HEK293T (cell line): Measurements from ENCODE around the gene ZBTB20.

ENCODE experiments used
- CTCF ChIA-PET: fragments of 350-600 bp; formaldehyde crosslinking; extraction: SDS; loops from one replicate; lab custom pipeline; 2021; ENCODE audit warnings: antibody characterized with exemption, inconsistent platforms; lab: Yijun Ruan, JAX
- POLR2A ChIA-PET: fragments of 350-600 bp; formaldehyde crosslinking; extraction: SDS; loops from one replicate; lab custom pipeline; 2020; ENCODE audit warnings: antibody characterized with exemption, inconsistent platforms; lab: Yijun Ruan, JAX
- DNase-seq: peaks from one replicate; pipeline ENCODE4 v3.0.0; 2012; ENCODE audit warnings: mixed read lengths; ENCODE audit errors: extremely low spot score
- ARNT ChIP-seq: fragments of 450-650 bp; IDR thresholded peaks from 2 replicates; pipeline ENCODE4 v1.6.1; 2017; ENCODE audit warnings: mild to moderate bottlenecking
- BHLHE40 ChIP-seq: fragments of 450-650 bp; IDR thresholded peaks from 2 replicates; pipeline ENCODE4 v1.6.1; 2016; ENCODE audit warnings: mild to moderate bottlenecking, moderate library complexity, borderline replicate concordance
- CTBP1 ChIP-seq: fragments of 450-650 bp; IDR thresholded peaks from 2 replicates; pipeline ENCODE4 v1.6.1; 2016; ENCODE audit warnings: borderline replicate concordance
- ELF4 ChIP-seq: fragments of 450-650 bp; IDR thresholded peaks from 2 replicates; pipeline ENCODE4 v1.6.1; 2017; ENCODE audit warnings: antibody characterized with exemption
- FOXA1 ChIP-seq: fragments of 450-650 bp; IDR thresholded peaks from 2 replicates; pipeline ENCODE4 v1.6.1; 2016; ENCODE audit warnings: mild to moderate bottlenecking
- FOXK2 ChIP-seq: fragments of 450-650 bp; IDR thresholded peaks from 2 replicates; pipeline ENCODE4 v1.6.1; 2016; ENCODE audit warnings: mild to moderate bottlenecking
- FOXM1 ChIP-seq: fragments of 450-650 bp; IDR thresholded peaks from 2 replicates; pipeline ENCODE4 v1.6.1; 2017; ENCODE audit warnings: mild to moderate bottlenecking, borderline replicate concordance
- HDGF ChIP-seq: fragments of 450-650 bp; IDR thresholded peaks from 2 replicates; pipeline ENCODE4 v1.6.1; 2017; ENCODE audit warnings: antibody characterized with exemption, borderline replicate concordance
- L3MBTL2 ChIP-seq: fragments of 450-650 bp; conservative IDR thresholded peaks from 2 replicates; pipeline ENCODE4 v1.6.1; 2016; ENCODE audit warnings: mild to moderate bottlenecking
- LEF1 ChIP-seq: fragments of 450-650 bp; IDR thresholded peaks from 2 replicates; pipeline ENCODE4 v1.6.1; 2017; ENCODE audit warnings: mild to moderate bottlenecking, borderline replicate concordance
- NFRKB ChIP-seq: fragments of 450-650 bp; IDR thresholded peaks from 2 replicates; pipeline ENCODE4 v1.6.1; 2016; ENCODE audit warnings: mild to moderate bottlenecking, moderate library complexity
- PKNOX1 ChIP-seq: fragments of 450-650 bp; IDR thresholded peaks from 2 replicates; pipeline ENCODE4 v1.6.1; 2016
- SP1 ChIP-seq: fragments of 450-650 bp; IDR thresholded peaks from 2 replicates; pipeline ENCODE4 v1.6.1; 2017
- SUZ12 ChIP-seq: fragments of 450-650 bp; IDR thresholded peaks from 2 replicates; pipeline ENCODE4 v1.6.1; 2016; ENCODE audit warnings: mild to moderate bottlenecking
- TARDBP ChIP-seq: fragments of 450-650 bp; IDR thresholded peaks from 2 replicates; pipeline ENCODE4 v1.6.1; 2016
- ZNF384 ChIP-seq: fragments of 450-650 bp; IDR thresholded peaks from 2 replicates; pipeline ENCODE4 v1.6.1; 2016

The ZBTB20 gene

DNA sequence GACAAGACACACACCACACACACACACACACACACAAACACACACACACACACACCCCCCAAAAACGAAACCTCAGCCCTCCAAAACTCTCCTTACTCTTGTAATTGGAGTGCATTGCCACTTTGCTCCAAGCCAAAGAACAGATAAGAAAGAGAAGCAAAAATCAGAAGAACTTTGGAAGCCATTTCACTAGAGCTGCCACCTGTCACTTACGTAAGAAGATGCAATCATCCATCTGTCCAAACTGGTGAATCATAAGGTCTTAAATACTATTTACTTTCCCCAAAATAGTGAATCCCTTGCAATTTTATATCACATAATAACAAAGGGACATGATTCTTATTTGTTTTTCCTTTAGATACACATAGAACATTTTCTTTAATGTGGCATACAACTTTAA lies 285.4 kb downstream of the ZBTB20 start:
- ChIA-PET POLR2A (no interaction called here), CTCF (no interaction called here)
- no peak for DNase-seq
- TF ChIP-seq L3MBTL2: no peak
- TF ChIP-seq ARNT: no peak
- TF ChIP-seq NFRKB: no peak
- TF ChIP-seq PKNOX1: no peak
- no peak for TF ChIP-seq BHLHE40
- TF ChIP-seq FOXM1: no peak
- no peak for TF ChIP-seq ZNF384
- no peak for TF ChIP-seq CTBP1
- TF ChIP-seq FOXK2: no peak
- TF ChIP-seq LEF1: no peak
- TF ChIP-seq FOXA1: no peak
- no peak for TF ChIP-seq TARDBP
- TF ChIP-seq ELF4: no peak

DNA sequence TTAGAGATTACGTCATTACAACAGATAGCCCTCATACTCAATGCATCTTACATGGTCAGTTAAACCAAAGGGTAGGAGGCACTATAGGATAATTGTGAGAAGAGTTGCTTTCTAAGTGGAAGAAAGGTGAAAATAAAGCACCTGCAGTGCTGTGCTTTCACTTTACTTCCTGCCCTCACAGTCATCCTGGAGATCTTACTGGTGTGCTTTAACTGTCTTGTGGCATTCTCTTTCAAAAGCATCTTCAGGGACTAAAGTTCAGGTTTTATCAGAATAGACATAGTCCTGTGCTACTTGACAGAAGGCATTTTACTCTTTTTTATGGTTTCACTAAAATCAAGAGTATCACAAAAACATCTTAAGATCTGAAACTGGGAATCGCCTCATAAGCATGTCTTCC lies 286.6 kb downstream of the ZBTB20 start:
- POLR2A ChIA-PET: no interaction called here
- TF ChIP-seq ARNT (no peak), SP1 (no peak), ELF4 (no peak), L3MBTL2 (no peak), FOXA1 (no peak), FOXM1 (no peak), NFRKB (no peak), PKNOX1 (no peak), TARDBP (no peak), FOXK2 (no peak), BHLHE40 (no peak), SUZ12 (no peak), LEF1 (no peak), CTBP1 (no peak), HDGF (no peak)
- CTCF ChIA-PET: no interaction called here
- DNase-seq: no peak

DNA sequence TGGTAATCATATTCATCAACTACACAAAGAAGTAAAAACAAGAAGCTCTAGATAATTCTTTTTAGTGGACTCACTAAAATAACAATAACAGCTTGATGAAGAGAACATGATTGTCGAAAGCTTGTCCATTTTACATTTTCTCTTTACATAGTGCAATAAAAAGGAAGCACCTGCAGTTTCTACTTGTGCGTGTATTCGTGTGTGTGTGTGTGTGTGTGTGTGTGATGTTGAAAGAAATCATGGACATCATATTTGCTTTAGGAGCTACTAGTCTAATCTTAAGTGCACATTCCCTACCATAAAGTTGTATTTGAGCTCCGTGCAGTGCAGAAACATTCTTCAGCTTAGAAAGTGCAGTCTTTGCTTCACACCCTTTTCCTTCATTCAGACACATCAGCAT lies 288.8 kb downstream of the ZBTB20 start:
- ChIA-PET CTCF (no interaction called here), POLR2A (no interaction called here)
- TF ChIP-seq LEF1 (no peak), ZNF384 (no peak)
- no peak for DNase-seq

GRCh38 chr3:114857299-114857701 lies 289.8 kb downstream of the ZBTB20 start:
- TF ChIP-seq FOXM1: no peak
- no peak for TF ChIP-seq L3MBTL2
- no peak for TF ChIP-seq PKNOX1
- TF ChIP-seq FOXA1: no peak
- TF ChIP-seq BHLHE40: no peak
- no peak for TF ChIP-seq CTBP1
- TF ChIP-seq FOXK2: no peak
- TF ChIP-seq SP1: no peak
- no peak for TF ChIP-seq SUZ12
- TF ChIP-seq TARDBP: no peak
- TF ChIP-seq LEF1: no peak
- TF ChIP-seq ZNF384: no peak
- no peak for DNase-seq
- POLR2A ChIA-PET: no interaction called here
- CTCF ChIA-PET: no interaction called here

- TF ChIP-seq FOXM1 (no peak), LEF1 (no peak), FOXA1 (no peak), TARDBP (no peak), ARNT (no peak), CTBP1 (no peak), HDGF (no peak), FOXK2 (no peak), SUZ12 (no peak), BHLHE40 (no peak), PKNOX1 (no peak), SP1 (no peak), NFRKB (no peak), ELF4 (no peak), ZNF384 (no peak)
- ChIA-PET POLR2A (no interaction called here), CTCF (interaction anchor here (0.6 kb wide), 1 partner anchor 928 kb away, joined by 3 read pairs; no protein-coding TSS in a partner anchor)
- DNase-seq: no peak
Observed at GRCh38 chr3:114856835-114857234, 290.3 kb downstream of the ZBTB20 start.

DNA sequence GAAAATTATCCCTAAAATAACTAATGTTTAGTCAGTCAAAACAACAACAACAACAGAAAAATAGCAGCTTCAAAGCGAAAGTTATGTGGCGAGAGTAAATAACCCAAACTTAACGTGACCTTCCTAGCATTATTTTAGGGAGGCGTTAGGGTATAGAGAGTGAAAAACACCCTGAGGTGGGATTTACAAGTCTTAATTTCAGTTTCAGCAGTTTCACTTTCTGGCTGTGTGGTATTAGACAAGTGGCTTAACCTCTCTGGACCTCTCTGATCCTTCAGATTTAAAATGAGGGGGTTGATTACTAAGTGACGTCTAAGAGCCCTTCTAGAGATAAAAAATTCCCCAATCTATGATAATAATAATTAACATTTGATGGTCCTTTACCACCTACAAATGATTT lies 291.2 kb downstream of the ZBTB20 start:
- ChIA-PET POLR2A (no interaction called here), CTCF (no interaction called here)
- TF ChIP-seq FOXA1 (no peak), TARDBP (no peak), HDGF (no peak), NFRKB (no peak), L3MBTL2 (no peak), ZNF384 (no peak), FOXK2 (no peak), FOXM1 (no peak), ARNT (no peak)
- DNase-seq: no peak

GRCh38 chr3:114852966-114853365 lies 294.1 kb downstream of the ZBTB20 start:
- POLR2A ChIA-PET: no interaction called here
- CTCF ChIA-PET: no interaction called here
- DNase-seq: no peak
- TF ChIP-seq L3MBTL2 (no peak), FOXA1 (no peak), PKNOX1 (no peak), BHLHE40 (no peak), SUZ12 (no peak), NFRKB (no peak), FOXK2 (no peak), LEF1 (no peak), HDGF (no peak)
